ENCODE data around the gene LRP3. TPM values are rescaled to one million over a fixed set of nuclear protein-coding genes. Genes with fewer than 3 reads are reported as not detected.

The LRP3 gene
- total RNA-seq, 1 experiment from 2014 or later, result 39.4 TPM

GRCh38 chr19:33202546-33203507 is 8.7 kb downstream of the LRP3 start:
- intact Hi-C loops (cut with micrococcal nuclease; ENCODE audit: unreplicated experiment), result no loop called here
- H3K9me3 ChIP-seq (ENCODE audit: low read depth, low read length, poor library complexity, severe bottlenecking), result no peaks in the 10 kb centered on the region
- CTCF ChIA-PET, result no interaction called here
- peaks cover 25% of the 10 kb centered on the region for H3K36me3 ChIP-seq (ENCODE audit: insufficient read depth, low read length, poor library complexity, severe bottlenecking)
- POLR2A ChIA-PET (ENCODE audit: low non-redundant PET), result no interaction called here
- no peaks in the 10 kb centered on the region for H3K27me3 ChIP-seq (replicated peaks; ENCODE audit: insufficient read depth, low read depth, low read length, poor library complexity)
- no peak overlapping the region for H3K27ac ChIP-seq (ENCODE audit: low read depth, low read length, poor library complexity, severe bottlenecking)
- no peak for DNase-seq (ENCODE audit: low spot score)
- TF ChIP-seq EZH2 (IDR thresholded peaks at IDR 0.05; ENCODE audit: borderline replicate concordance, low read depth, low read length, poor library complexity, severe bottlenecking) (no peak), CTCF (conservative IDR thresholded peaks at IDR 0.05; ENCODE audit: low read depth, low read length) (no peak)
- H3K4me3 ChIP-seq (ENCODE audit: low read depth, low read length, poor library complexity, severe bottlenecking), result no peak overlapping the region
- BruUV-seq (replicated peaks), result no TSS peak
- no peaks in the 10 kb centered on the region for H3K4me1 ChIP-seq (ENCODE audit: insufficient read depth, low read length, poor library complexity, severe bottlenecking)

- intact Hi-C loops (cut with micrococcal nuclease; ENCODE audit: unreplicated experiment), result no loop called here
- ChIA-PET CTCF (no interaction called here), POLR2A (ENCODE audit: low non-redundant PET) (no interaction called here)
- H3K27me3 ChIP-seq (replicated peaks; ENCODE audit: insufficient read depth, low read depth, low read length, poor library complexity), result no peaks in the 10 kb centered on the region
- H3K4me1 ChIP-seq (ENCODE audit: insufficient read depth, low read length, poor library complexity, severe bottlenecking), result no peaks in the 10 kb centered on the region
- H3K27ac ChIP-seq (ENCODE audit: low read depth, low read length, poor library complexity, severe bottlenecking), result no peak overlapping the region
- no peak overlapping the region for H3K4me3 ChIP-seq (ENCODE audit: low read depth, low read length, poor library complexity, severe bottlenecking)
- DNase-seq (ENCODE audit: low spot score), result no peak
- H3K9me3 ChIP-seq (ENCODE audit: low read depth, low read length, poor library complexity, severe bottlenecking), result no peaks in the 10 kb centered on the region
- peaks cover 18% of the 10 kb centered on the region for H3K36me3 ChIP-seq (ENCODE audit: insufficient read depth, low read length, poor library complexity, severe bottlenecking)
- TF ChIP-seq EZH2 (IDR thresholded peaks at IDR 0.05; ENCODE audit: borderline replicate concordance, low read depth, low read length, poor library complexity, severe bottlenecking) (no peak), CTCF (conservative IDR thresholded peaks at IDR 0.05; ENCODE audit: low read depth, low read length) (no peak)
- no TSS peak for BruUV-seq (replicated peaks)
Measured at GRCh38 chr19:33203529-33203928, 9.4 kb downstream of the LRP3 start.

GRCh38 chr19:33204136-33204973 is 10.2 kb downstream of the LRP3 start:
- POLR2A ChIA-PET (ENCODE audit: low non-redundant PET), result no interaction called here
- Histone ChIP-seq H3K4me1 (ENCODE audit: insufficient read depth, low read length, poor library complexity, severe bottlenecking) (no peaks in the 10 kb centered on the region), H3K27me3 (replicated peaks; ENCODE audit: insufficient read depth, low read depth, low read length, poor library complexity) (no peaks in the 10 kb centered on the region), H3K36me3 (ENCODE audit: insufficient read depth, low read length, poor library complexity, severe bottlenecking) (peaks cover 16% of the 10 kb centered on the region), H3K4me3 (ENCODE audit: low read depth, low read length, poor library complexity, severe bottlenecking) (no peak overlapping the region), H3K27ac (ENCODE audit: low read depth, low read length, poor library complexity, severe bottlenecking) (no peak overlapping the region), H3K9me3 (ENCODE audit: low read depth, low read length, poor library complexity, severe bottlenecking) (no peaks in the 10 kb centered on the region)
- no peak for DNase-seq (ENCODE audit: low spot score)
- CTCF ChIA-PET, result no interaction called here
- no TSS peak for BruUV-seq (replicated peaks)
- intact Hi-C loops (cut with micrococcal nuclease; ENCODE audit: unreplicated experiment), result no loop called here
- TF ChIP-seq EZH2 (IDR thresholded peaks at IDR 0.05; ENCODE audit: borderline replicate concordance, low read depth, low read length, poor library complexity, severe bottlenecking) (no peak), CTCF (conservative IDR thresholded peaks at IDR 0.05; ENCODE audit: low read depth, low read length) (no peak)

All from A673 (cell line).